Measurements from ENCODE around the gene CLCN6.

Gene CLCN6

DNA sequence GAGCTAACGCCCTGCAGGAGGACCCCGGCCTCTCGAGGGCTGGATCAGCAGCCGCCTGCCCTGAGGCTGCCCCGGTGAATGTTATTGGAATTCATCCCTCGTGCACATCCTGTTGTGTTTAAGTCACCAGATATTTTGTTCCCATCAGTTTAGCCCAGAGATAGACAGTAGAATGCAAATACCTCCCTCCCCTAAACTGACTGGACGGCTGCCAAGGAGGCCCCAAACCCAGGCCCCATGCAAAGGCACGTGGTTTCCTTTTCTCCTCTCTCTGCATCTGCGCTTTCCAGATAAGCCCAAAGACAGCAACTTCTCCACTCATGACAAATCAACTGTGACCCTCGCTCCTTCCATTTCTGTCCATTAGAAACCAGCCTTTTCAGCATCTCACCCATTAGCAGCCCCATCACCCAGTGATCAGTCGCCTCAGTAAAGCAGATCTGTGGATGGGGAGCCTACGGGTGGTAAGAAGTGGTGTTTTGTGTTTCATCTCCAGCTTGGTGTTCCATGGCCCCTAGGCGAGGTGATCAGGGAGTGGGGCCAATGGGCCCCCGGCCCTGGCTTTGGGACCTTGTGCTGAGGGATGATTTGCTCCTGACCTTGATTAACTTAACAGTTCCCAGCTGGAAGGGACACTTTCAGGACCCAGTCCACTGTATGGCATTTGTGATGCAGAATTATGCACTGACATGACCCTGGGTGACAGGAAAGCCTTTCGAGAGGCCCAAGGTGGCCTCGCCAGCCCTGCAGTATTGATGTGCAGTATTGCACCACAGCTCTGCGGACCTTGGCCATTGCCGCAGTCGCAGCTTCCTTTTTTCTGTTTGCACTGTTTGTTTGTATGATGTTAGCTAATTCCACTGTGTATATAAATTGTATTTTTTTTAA is 36.4 kb downstream of the CLCN6 start:
- ChIA-PET POLR2A (interaction anchor here (3.6 kb wide), 1 partner anchor 66 kb away, joined by 14 read pairs; no protein-coding TSS in a partner anchor), CTCF (interaction anchor here (0.8 to 12.5 kb wide), 7 partner anchors 11 to 188 kb away, joined by 3 to 114 read pairs (median 4); no protein-coding TSS in a partner anchor)
- Histone ChIP-seq H3K9me3 (ENCODE audit: control insufficient read depth, insufficient read depth, low read depth, low read length) (no peaks in the 10 kb centered on the region), H3K27ac (ENCODE audit: extremely low read depth, low read depth, low read length) (no peak overlapping the region), H3K4me3 (ENCODE audit: low read depth, low read length) (no peak overlapping the region), H3K36me3 (ENCODE audit: control insufficient read depth in 2 of 2, insufficient read depth in 1 of 2, low read length in 2 of 2) (peaks cover 5 to 83% of the 10 kb centered on the region in 2 experiments; a peak in 2 of 3 replicates), H3K4me1 (ENCODE audit: control insufficient read depth, insufficient read depth, low read length) (no peaks in the 10 kb centered on the region)
- TF ChIP-seq ZBTB20 (tag by site-specific recombination; IDR thresholded peaks at IDR 0.05): 0 out of 2 replicates have a peak, but pooled peaks have one; percentile 19
- no peak for TF ChIP-seq ZNF311 (tag by site-specific recombination; IDR thresholded peaks at IDR 0.05; ENCODE audit: borderline replicate concordance)
- peak; percentile 86 for TF ChIP-seq GLIS1 (tag by site-specific recombination; IDR thresholded peaks at IDR 0.05)
- no peak for TF ChIP-seq ZNF571 (tag by site-specific recombination; IDR thresholded peaks at IDR 0.05)
- TF ChIP-seq HOXD13 (CRISPR knock-in tag; IDR thresholded peaks at IDR 0.05; ENCODE audit: borderline replicate concordance): no peak

DNA sequence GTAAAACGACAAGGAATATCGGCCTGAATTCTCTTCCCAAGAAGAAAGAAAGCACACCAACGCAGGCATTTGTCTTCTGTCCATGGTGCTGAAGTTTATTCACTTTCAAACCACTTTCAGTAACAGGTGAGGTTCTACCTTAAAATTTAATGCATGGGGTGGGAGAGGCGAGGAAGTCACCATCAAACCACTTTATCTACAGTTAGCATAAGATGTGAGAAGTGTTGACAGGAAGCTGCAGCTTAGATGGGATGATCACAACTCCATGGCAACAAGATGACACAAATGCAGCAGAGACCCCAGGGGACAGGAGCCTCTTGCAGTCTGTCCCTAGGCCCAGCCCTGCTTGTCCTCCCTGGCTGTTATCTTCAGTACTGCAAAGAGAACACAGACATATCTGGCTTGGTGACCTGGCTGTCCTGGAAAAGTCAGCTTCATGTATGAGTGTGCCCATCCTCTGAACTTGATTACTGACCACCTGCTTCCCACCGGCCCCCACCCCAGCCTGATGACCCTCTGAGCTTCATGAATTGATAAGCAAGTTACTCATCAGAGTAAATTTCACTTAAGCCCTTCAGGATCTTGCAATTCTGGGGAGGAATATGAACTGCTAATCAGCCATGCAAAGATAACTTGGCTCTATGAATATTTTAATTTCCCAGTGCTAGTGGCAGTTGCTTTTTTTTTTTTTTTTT is 39.8 kb downstream of the CLCN6 start:
- Histone ChIP-seq H3K27ac (ENCODE audit: extremely low read depth, low read depth, low read length) (no peak overlapping the region), H3K4me3 (ENCODE audit: low read depth, low read length) (no peak overlapping the region), H3K9me3 (ENCODE audit: control insufficient read depth, insufficient read depth, low read depth, low read length) (no peaks in the 10 kb centered on the region), H3K4me1 (ENCODE audit: control insufficient read depth, insufficient read depth, low read length) (no peaks in the 10 kb centered on the region), H3K36me3 (ENCODE audit: control insufficient read depth in 2 of 2, insufficient read depth in 1 of 2, low read length in 2 of 2) (peaks cover 0 to 53% of the 10 kb centered on the region in 2 experiments; a peak in 1 of 3 replicates)
- no peak for TF ChIP-seq KLF8 (tag by site-specific recombination; IDR thresholded peaks at IDR 0.05)
- TF ChIP-seq ZNF654 (tag by site-specific recombination; IDR thresholded peaks at IDR 0.05; ENCODE audit: low read depth): no peak
- TF ChIP-seq ZSCAN23 (tag by site-specific recombination; IDR thresholded peaks at IDR 0.05): no peak
- no peak for TF ChIP-seq ZNF311 (tag by site-specific recombination; IDR thresholded peaks at IDR 0.05; ENCODE audit: borderline replicate concordance)
- no peak for TF ChIP-seq ZXDB (tag by site-specific recombination; IDR thresholded peaks at IDR 0.05)
- peak; percentile 44; the same call in 1 of the 2 replicates for TF ChIP-seq PRDM1 (tag by site-specific recombination; IDR thresholded peaks at IDR 0.05)
- TF ChIP-seq SCRT2 (tag by site-specific recombination; IDR thresholded peaks at IDR 0.05): peak; percentile 45; the same call in 1 of the 2 replicates
- TF ChIP-seq ZBTB17 (tag by site-specific recombination; IDR thresholded peaks at IDR 0.05): no peak
- no peak for TF ChIP-seq ZNF571 (tag by site-specific recombination; IDR thresholded peaks at IDR 0.05)
- no peak for TF ChIP-seq ZNF202 (tag by site-specific recombination; IDR thresholded peaks at IDR 0.05; ENCODE audit: borderline replicate concordance)
- TF ChIP-seq ZIC2 (tag by site-specific recombination; IDR thresholded peaks at IDR 0.05): no peak
- TF ChIP-seq, protein P1, sequence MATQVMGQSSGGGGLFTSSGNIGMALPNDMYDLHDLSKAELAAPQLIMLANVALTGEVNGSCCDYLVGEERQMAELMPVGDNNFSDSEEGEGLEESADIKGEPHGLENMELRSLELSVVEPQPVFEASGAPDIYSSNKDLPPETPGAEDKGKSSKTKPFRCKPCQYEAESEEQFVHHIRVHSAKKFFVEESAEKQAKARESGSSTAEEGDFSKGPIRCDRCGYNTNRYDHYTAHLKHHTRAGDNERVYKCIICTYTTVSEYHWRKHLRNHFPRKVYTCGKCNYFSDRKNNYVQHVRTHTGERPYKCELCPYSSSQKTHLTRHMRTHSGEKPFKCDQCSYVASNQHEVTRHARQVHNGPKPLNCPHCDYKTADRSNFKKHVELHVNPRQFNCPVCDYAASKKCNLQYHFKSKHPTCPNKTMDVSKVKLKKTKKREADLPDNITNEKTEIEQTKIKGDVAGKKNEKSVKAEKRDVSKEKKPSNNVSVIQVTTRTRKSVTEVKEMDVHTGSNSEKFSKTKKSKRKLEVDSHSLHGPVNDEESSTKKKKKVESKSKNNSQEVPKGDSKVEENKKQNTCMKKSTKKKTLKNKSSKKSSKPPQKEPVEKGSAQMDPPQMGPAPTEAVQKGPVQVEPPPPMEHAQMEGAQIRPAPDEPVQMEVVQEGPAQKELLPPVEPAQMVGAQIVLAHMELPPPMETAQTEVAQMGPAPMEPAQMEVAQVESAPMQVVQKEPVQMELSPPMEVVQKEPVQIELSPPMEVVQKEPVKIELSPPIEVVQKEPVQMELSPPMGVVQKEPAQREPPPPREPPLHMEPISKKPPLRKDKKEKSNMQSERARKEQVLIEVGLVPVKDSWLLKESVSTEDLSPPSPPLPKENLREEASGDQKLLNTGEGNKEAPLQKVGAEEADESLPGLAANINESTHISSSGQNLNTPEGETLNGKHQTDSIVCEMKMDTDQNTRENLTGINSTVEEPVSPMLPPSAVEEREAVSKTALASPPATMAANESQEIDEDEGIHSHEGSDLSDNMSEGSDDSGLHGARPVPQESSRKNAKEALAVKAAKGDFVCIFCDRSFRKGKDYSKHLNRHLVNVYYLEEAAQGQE (tag by site-specific recombination; IDR thresholded peaks at IDR 0.05): peak; percentile 93
- CTCF ChIA-PET: interaction anchor here (1.3 to 12.5 kb wide), 3 partner anchors 37 to 54 kb away, joined by 4 to 114 read pairs (median 6); no protein-coding TSS in a partner anchor
- POLR2A ChIA-PET: no interaction called here

Data from HEK293 (cell line).